ENCODE measurements around the gene TINCR. TPM values are rescaled to one million over a fixed set of nuclear protein-coding genes. Genes with fewer than 3 reads are reported as not detected.
A peak's percentile ranks its signal among the peaks of the same experiment; 100 is the strongest.

The TINCR gene
- total RNA-seq, 5 donors from 2014 or later (not counting 1 experiment from before 2014, with no cell fraction given): 0.66 to 2.7 (median 1.9) TPM

DNA sequence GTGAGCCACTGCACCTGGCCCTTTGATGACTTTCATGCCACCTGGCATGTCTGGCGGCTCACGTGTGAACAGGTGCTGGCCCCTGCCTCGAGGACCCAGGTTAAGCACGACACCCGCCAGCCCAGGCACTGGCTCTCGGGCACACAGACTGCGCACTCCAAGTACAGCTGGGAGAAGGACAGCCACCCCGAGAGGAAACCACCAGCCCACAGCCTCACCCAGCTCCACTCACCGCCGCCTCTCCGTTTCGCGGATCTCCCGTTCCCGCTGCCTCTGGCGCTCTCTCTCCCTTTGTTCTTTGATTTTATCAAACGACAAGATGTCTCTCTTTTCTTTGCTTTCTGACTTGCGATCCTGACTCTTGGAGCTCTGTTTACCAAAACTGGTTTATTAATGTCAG is 27.4 kb upstream of the TINCR start:
- POLR2A ChIA-PET: no interaction called here
- Mint-ChIP-seq H3K4me1 (peaks cover 5 to 14% (median 8%) of the 10 kb centered on the region in 3 donors), H3K4me3 (no peak overlapping the region), H3K36me3 (peaks cover 59% of the 10 kb centered on the region), H3K27ac (no peak overlapping the region), H3K9me3 (no peaks in the 10 kb centered on the region), H3K27me3 (no peaks in the 10 kb centered on the region)
- Histone ChIP-seq H3K9me3 (no peaks in the 10 kb centered on the region), H3K27ac (ENCODE audit: low read length) (no peak overlapping the region), H3K27me3 (replicated peaks in 1 of 2; ENCODE audit: control insufficient read depth in 2 of 2, extremely low read depth in 1 of 2, insufficient read depth in 2 of 2, low read length in 1 of 2) (no peaks in the 10 kb centered on the region), H3K36me3 (ENCODE audit: control insufficient read depth in 2 of 2, extremely low read depth in 1 of 2, insufficient read depth in 1 of 2, low read length in 1 of 2) (peaks cover 36 to 97% of the 10 kb centered on the region in 2 donors), H3K4me1 (ENCODE audit: control insufficient read depth in 1 of 2, extremely low read depth in 1 of 2, insufficient read depth in 2 of 2, low read length in 2 of 2) (peaks cover 0 to 9% of the 10 kb centered on the region in 2 experiments), H3K4me3 (ENCODE audit: control insufficient read depth in 1 of 2, extremely low read depth in 1 of 2, low read length in 1 of 2) (no peak overlapping the region)
- no peak for DNase-seq
- peak in 2 of 4 experiments; percentile 32 to 39 for ATAC-seq (replicated peaks in 1 of 4)
- WGBS (ENCODE audit: insufficient coverage): 82% methylated on average over 17 of the region's 18 CpGs
- CTCF ChIA-PET: no interaction called here

DNA sequence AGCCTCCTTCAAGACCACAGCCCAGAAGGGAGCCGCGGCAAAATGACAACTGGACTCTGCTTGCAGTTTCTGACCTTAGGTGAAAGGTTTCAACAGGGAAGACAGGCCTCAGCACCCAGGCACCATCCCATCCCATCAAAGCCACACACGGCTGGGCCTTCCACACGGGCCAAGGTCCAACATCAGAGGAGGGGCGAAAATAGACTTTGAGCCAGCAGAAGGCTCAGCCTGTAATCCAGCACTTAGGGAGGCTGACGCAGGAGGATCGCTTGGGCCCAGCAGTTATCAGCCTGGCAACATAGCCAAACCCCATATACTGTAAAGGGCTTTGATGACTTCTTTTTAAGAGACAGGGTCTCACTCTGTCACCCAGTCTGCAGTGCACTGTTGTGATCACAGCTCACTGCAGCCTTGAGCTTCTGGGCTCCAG is 26.8 kb upstream of the TINCR start:
- Histone ChIP-seq H3K36me3 (ENCODE audit: control insufficient read depth in 2 of 2, extremely low read depth in 1 of 2, insufficient read depth in 1 of 2, low read length in 1 of 2) (peaks cover 37 to 97% of the 10 kb centered on the region in 2 donors), H3K27ac (ENCODE audit: low read length) (no peak overlapping the region), H3K9me3 (no peaks in the 10 kb centered on the region), H3K4me3 (ENCODE audit: control insufficient read depth in 1 of 2, extremely low read depth in 1 of 2, low read length in 1 of 2) (no peak overlapping the region), H3K4me1 (ENCODE audit: control insufficient read depth in 1 of 2, extremely low read depth in 1 of 2, insufficient read depth in 2 of 2, low read length in 2 of 2) (peaks cover 0 to 9% of the 10 kb centered on the region in 2 experiments), H3K27me3 (replicated peaks in 1 of 2; ENCODE audit: control insufficient read depth in 2 of 2, extremely low read depth in 1 of 2, insufficient read depth in 2 of 2, low read length in 1 of 2) (no peaks in the 10 kb centered on the region)
- H3K4me3 Mint-ChIP-seq: no peak overlapping the region
- no peaks in the 10 kb centered on the region for H3K9me3 Mint-ChIP-seq
- H3K4me1 Mint-ChIP-seq: peaks cover 5 to 10% (median 8%) of the 10 kb centered on the region in 3 donors
- ChIA-PET POLR2A (no interaction called here), CTCF (no interaction called here)
- H3K36me3 Mint-ChIP-seq: peaks cover 54% of the 10 kb centered on the region
- no peaks in the 10 kb centered on the region for H3K27me3 Mint-ChIP-seq
- H3K27ac Mint-ChIP-seq: no peak overlapping the region
- ATAC-seq (replicated peaks in 1 of 4) (no peak), DNase-seq (no peak)
- WGBS (ENCODE audit: insufficient coverage): 100% methylated on average over 2 of the region's 7 CpGs

DNA sequence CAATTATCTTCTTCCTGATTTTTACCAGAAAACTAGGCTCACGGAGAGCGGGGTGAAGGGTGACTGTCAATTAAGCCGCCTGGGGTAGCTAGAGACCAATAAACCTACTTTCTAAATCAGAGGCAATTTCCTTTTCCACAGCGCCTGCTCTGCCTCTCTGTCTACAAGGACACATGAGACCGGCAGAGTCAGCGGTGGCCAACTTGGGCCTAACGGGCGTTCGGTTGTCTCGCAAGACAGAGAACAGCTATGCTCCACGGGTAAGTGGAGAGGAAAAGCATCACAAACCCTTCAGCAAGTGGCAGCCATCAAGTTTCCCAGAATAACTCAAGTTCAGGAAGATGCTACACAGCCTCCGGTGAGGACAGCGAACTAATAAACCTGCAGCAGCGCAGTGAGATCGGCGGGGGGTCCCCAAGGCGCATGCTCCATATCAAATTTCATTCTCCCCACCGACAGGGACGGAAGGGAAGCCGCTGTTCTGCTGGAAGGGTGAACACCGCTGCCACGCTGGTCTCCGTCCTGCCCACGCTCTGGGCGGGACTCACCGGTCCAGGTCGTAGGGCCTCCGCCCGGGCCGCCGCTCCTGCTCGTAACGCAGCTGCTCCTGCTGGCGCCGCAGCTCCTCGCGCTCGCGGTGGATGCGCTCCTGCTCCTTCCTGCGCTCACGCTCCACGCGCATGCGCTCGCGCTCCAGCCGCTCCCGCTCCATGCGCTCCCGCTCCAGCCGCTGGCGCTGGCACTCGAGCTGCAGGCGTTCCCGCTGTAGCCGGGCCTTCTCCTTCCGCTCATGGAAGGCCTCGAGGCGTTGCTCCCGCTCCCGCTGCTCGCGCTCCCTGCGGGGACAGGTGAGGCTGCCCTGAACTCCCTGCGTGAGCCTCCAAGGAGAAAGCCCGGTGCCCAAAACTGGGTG is 25.8 kb upstream of the TINCR start:
- Mint-ChIP-seq H3K36me3 (peaks cover 51% of the 10 kb centered on the region), H3K9me3 (no peaks in the 10 kb centered on the region), H3K4me3 (no peak overlapping the region), H3K27ac (no peak overlapping the region), H3K27me3 (no peaks in the 10 kb centered on the region), H3K4me1 (peaks cover 6 to 10% (median 8%) of the 10 kb centered on the region in 3 donors)
- Histone ChIP-seq H3K27me3 (replicated peaks in 1 of 2; ENCODE audit: control insufficient read depth in 2 of 2, extremely low read depth in 1 of 2, insufficient read depth in 2 of 2, low read length in 1 of 2) (no peaks in the 10 kb centered on the region), H3K27ac (ENCODE audit: low read length) (no peak overlapping the region), H3K4me3 (ENCODE audit: control insufficient read depth in 1 of 2, extremely low read depth in 1 of 2, low read length in 1 of 2) (no peak overlapping the region), H3K4me1 (ENCODE audit: control insufficient read depth in 1 of 2, extremely low read depth in 1 of 2, insufficient read depth in 2 of 2, low read length in 2 of 2) (peaks cover 0 to 9% of the 10 kb centered on the region in 2 experiments), H3K9me3 (no peaks in the 10 kb centered on the region), H3K36me3 (ENCODE audit: control insufficient read depth in 2 of 2, extremely low read depth in 1 of 2, insufficient read depth in 1 of 2, low read length in 1 of 2) (peaks cover 33 to 96% of the 10 kb centered on the region in 2 donors)
- no peak for ATAC-seq (replicated peaks in 1 of 4)
- ChIA-PET CTCF (interaction anchor here in 1 of 2 donors (1.2 kb wide), 1 partner anchor 16 kb away, joined by 6 read pairs; no protein-coding TSS in a partner anchor), POLR2A (interaction anchor here in 1 of 2 donors (1.3 kb wide), 1 partner anchor 12 kb away, joined by 3 read pairs; no protein-coding TSS in a partner anchor)
- 98% methylated on average over 67 of the region's 67 CpGs for WGBS (ENCODE audit: insufficient coverage)
- no peak for DNase-seq

DNA sequence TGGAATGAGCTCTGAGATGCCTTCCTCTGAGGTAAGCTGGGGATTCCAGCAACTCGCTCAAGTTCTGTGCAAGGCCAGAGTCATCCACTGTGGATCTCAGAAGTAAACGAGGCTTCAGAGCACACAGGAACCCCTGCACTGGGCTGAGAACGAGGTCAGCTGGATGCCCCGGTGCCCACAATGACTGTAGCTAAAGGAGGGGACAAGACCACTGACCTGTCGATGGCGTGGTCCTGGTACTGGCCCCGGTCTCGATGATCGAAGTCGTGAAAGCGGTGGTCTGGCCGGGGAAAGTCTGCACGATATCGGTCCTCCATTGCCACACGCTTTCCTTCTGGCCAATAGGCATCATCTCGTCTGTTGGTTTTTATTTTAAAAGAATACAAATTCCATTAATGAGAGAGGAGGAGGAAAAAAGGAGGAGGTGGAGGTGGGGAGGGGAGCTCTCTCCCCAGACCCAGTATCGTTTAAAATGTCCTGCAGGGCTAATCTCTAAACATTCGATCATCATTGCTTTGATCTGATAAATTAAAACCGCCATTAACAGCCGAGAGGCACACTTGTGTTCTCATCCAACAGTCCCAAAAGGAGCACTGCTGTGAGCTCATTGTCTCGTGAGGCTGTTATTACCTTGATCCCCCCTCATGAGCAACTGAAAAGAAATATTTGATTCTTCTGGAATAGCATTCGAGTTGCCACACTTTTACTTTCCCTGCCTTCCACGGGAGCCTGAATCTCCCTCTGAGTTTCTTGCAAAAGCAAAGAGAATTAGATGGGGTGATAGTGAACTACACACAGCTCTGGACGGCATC is 25.0 kb upstream of the TINCR start:
- H3K4me3 Mint-ChIP-seq: no peak overlapping the region
- WGBS (ENCODE audit: insufficient coverage): 98% methylated on average over 19 of the region's 24 CpGs
- H3K36me3 Mint-ChIP-seq: peaks cover 56% of the 10 kb centered on the region
- no peaks in the 10 kb centered on the region for H3K9me3 Mint-ChIP-seq
- Histone ChIP-seq H3K9me3 (no peaks in the 10 kb centered on the region), H3K27ac (ENCODE audit: low read length) (no peak overlapping the region), H3K4me3 (ENCODE audit: control insufficient read depth in 1 of 2, extremely low read depth in 1 of 2, low read length in 1 of 2) (no peak overlapping the region), H3K27me3 (replicated peaks in 1 of 2; ENCODE audit: control insufficient read depth in 2 of 2, extremely low read depth in 1 of 2, insufficient read depth in 2 of 2, low read length in 1 of 2) (no peaks in the 10 kb centered on the region), H3K4me1 (ENCODE audit: control insufficient read depth in 1 of 2, extremely low read depth in 1 of 2, insufficient read depth in 2 of 2, low read length in 2 of 2) (peaks cover 0 to 9% of the 10 kb centered on the region in 2 experiments), H3K36me3 (ENCODE audit: control insufficient read depth in 2 of 2, extremely low read depth in 1 of 2, insufficient read depth in 1 of 2, low read length in 1 of 2) (peaks cover 33 to 96% of the 10 kb centered on the region in 2 donors)
- ATAC-seq (replicated peaks in 1 of 4) (no peak), DNase-seq (no peak)
- no peak overlapping the region for H3K27ac Mint-ChIP-seq
- H3K27me3 Mint-ChIP-seq: no peaks in the 10 kb centered on the region
- ChIA-PET CTCF (interaction anchor here in 1 of 2 donors (1.2 kb wide), 1 partner anchor 16 kb away, joined by 6 read pairs; no protein-coding TSS in a partner anchor), POLR2A (interaction anchor here in 1 of 2 donors (1.3 kb wide), 1 partner anchor 13 kb away, joined by 3 read pairs; no protein-coding TSS in a partner anchor)
- H3K4me1 Mint-ChIP-seq: peaks cover 10 to 17% (median 10%) of the 10 kb centered on the region in 3 donors

DNA sequence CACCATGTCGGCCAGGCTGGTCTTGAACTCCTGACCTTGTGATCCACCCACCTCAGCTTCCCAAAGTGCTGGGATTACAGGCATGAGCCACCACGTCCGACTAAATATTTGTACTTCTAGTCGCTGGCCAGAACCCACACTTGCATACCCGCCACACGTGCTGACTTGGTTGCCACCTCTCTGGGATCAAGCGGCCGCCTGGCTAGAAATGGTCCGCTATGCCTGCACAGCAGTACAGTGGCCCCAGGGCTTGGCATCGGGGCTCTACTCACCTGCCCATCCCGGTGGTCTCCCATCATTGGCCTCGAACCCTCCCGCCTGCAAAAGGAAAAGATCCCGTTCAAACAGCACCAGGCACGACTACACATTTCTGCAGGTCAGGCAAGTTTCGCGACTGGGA is 23.7 kb upstream of the TINCR start:
- Histone ChIP-seq H3K9me3 (no peaks in the 10 kb centered on the region), H3K27ac (ENCODE audit: low read length) (no peak overlapping the region), H3K27me3 (replicated peaks in 1 of 2; ENCODE audit: control insufficient read depth in 2 of 2, extremely low read depth in 1 of 2, insufficient read depth in 2 of 2, low read length in 1 of 2) (no peaks in the 10 kb centered on the region), H3K36me3 (ENCODE audit: control insufficient read depth in 2 of 2, extremely low read depth in 1 of 2, insufficient read depth in 1 of 2, low read length in 1 of 2) (peaks cover 33 to 91% of the 10 kb centered on the region in 2 donors), H3K4me1 (ENCODE audit: control insufficient read depth in 1 of 2, extremely low read depth in 1 of 2, insufficient read depth in 2 of 2, low read length in 2 of 2) (peaks cover 0 to 12% of the 10 kb centered on the region in 2 experiments), H3K4me3 (ENCODE audit: control insufficient read depth in 1 of 2, extremely low read depth in 1 of 2, low read length in 1 of 2) (no peak overlapping the region)
- Mint-ChIP-seq H3K4me3 (no peak overlapping the region), H3K36me3 (peaks cover 57% of the 10 kb centered on the region), H3K4me1 (peaks cover 14 to 18% (median 18%) of the 10 kb centered on the region in 3 donors), H3K9me3 (no peaks in the 10 kb centered on the region), H3K27ac (no peak overlapping the region), H3K27me3 (no peaks in the 10 kb centered on the region)
- ATAC-seq (replicated peaks in 1 of 4): no peak
- no peak for DNase-seq
- 95% methylated on average over 9 of the region's 17 CpGs for WGBS (ENCODE audit: insufficient coverage)
- CTCF ChIA-PET: no interaction called here
- POLR2A ChIA-PET: no interaction called here

DNA sequence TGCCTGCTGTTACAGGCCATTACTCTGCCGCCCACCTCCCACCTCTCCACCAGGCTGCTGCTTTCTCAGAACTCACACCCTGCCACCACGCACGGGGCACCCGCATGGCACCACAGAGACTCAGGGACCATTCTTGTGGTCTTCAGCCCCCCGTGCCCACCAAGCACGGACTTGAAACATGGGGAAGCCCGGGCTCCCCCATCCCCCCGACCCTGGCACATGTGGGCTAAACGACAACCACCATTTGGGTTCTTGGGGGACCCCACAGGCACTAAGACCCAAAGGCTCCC is 23.1 kb upstream of the TINCR start:
- whole genome bisulfite sequencing (ENCODE audit: insufficient coverage): 92% methylated on average over 9 of the region's 9 CpGs
- H3K27ac ChIP-seq (ENCODE audit: low read length): no peak overlapping the region
- DNase-seq: no peak
- no peak for ATAC-seq (replicated peaks in 1 of 4)
- Mint-ChIP-seq H3K4me3 (no peak overlapping the region), H3K9me3 (no peaks in the 10 kb centered on the region), H3K27me3 (no peaks in the 10 kb centered on the region), H3K4me1 (peaks cover 18 to 24% (median 20%) of the 10 kb centered on the region in 3 donors), H3K27ac (no peak overlapping the region), H3K36me3 (peaks cover 54% of the 10 kb centered on the region)
- no peaks in the 10 kb centered on the region for H3K27me3 ChIP-seq (replicated peaks in 1 of 2; ENCODE audit: control insufficient read depth in 2 of 2, extremely low read depth in 1 of 2, insufficient read depth in 2 of 2, low read length in 1 of 2)
- CTCF ChIA-PET: no interaction called here
- POLR2A ChIA-PET: no interaction called here
- H3K36me3 ChIP-seq (ENCODE audit: control insufficient read depth in 2 of 2, extremely low read depth in 1 of 2, insufficient read depth in 1 of 2, low read length in 1 of 2): peaks cover 35 to 85% of the 10 kb centered on the region in 2 donors
- H3K9me3 ChIP-seq: no peaks in the 10 kb centered on the region
- no peak overlapping the region for H3K4me3 ChIP-seq (ENCODE audit: control insufficient read depth in 1 of 2, extremely low read depth in 1 of 2, low read length in 1 of 2)
- peaks cover 0 to 19% of the 10 kb centered on the region in 2 experiments for H3K4me1 ChIP-seq (ENCODE audit: control insufficient read depth in 1 of 2, extremely low read depth in 1 of 2, insufficient read depth in 2 of 2, low read length in 2 of 2)
